ENCODE data around the gene NF1.
"Not testable (repeated sequence)": the region's sequence is repeated elsewhere in the genome, so short reads cannot be mapped to it uniquely, and the experiment has no call there.

NF1 gene

GRCh38 chr17:31373150-31374093, 278.6 kb downstream of the NF1 start:
- H3K4me3 ChIP-seq (ENCODE audit: insufficient read depth, low read depth, low read length): no peak overlapping the region
- no peaks in the 10 kb centered on the region for H3K27me3 ChIP-seq (ENCODE audit: control insufficient read depth, insufficient read depth, low read length, poor library complexity, severe bottlenecking)
- H3K4me1 ChIP-seq (ENCODE audit: control insufficient read depth, insufficient read depth, low read length): no peaks in the 10 kb centered on the region
- no peak overlapping the region for H3K27ac ChIP-seq (ENCODE audit: insufficient read depth, low read depth, low read length, poor library complexity, severe bottlenecking)
- no peaks in the 10 kb centered on the region for H3K9me3 ChIP-seq (ENCODE audit: control insufficient read depth, low read length)
- H3K36me3 ChIP-seq (ENCODE audit: control insufficient read depth, insufficient read depth, low read length): peaks cover 7% of the 10 kb centered on the region
- WGBS, 2 experiments: 93 to 96% methylated on average over 9 of the region's 10 CpGs

GRCh38 chr17:31374094-31374447, 279.3 kb downstream of the NF1 start:
- Histone ChIP-seq H3K4me3 (ENCODE audit: insufficient read depth, low read depth, low read length) (no peak overlapping the region), H3K36me3 (ENCODE audit: control insufficient read depth, insufficient read depth, low read length) (peaks cover 7% of the 10 kb centered on the region), H3K27me3 (ENCODE audit: control insufficient read depth, insufficient read depth, low read length, poor library complexity, severe bottlenecking) (no peaks in the 10 kb centered on the region), H3K27ac (ENCODE audit: insufficient read depth, low read depth, low read length, poor library complexity, severe bottlenecking) (no peak overlapping the region), H3K4me1 (ENCODE audit: control insufficient read depth, insufficient read depth, low read length) (no peaks in the 10 kb centered on the region), H3K9me3 (ENCODE audit: control insufficient read depth, low read length) (no peaks in the 10 kb centered on the region)
- WGBS, 2 experiments: 95 to 97% methylated on average over 5 to 6 of the region's 6 CpGs

GRCh38 chr17:31374503-31374902, 279.7 kb downstream of the NF1 start:
- H3K27ac ChIP-seq (ENCODE audit: insufficient read depth, low read depth, low read length, poor library complexity, severe bottlenecking): no peak overlapping the region
- H3K27me3 ChIP-seq (ENCODE audit: control insufficient read depth, insufficient read depth, low read length, poor library complexity, severe bottlenecking): no peaks in the 10 kb centered on the region
- H3K9me3 ChIP-seq (ENCODE audit: control insufficient read depth, low read length): no peaks in the 10 kb centered on the region
- H3K4me1 ChIP-seq (ENCODE audit: control insufficient read depth, insufficient read depth, low read length): no peaks in the 10 kb centered on the region
- no peak overlapping the region for H3K4me3 ChIP-seq (ENCODE audit: insufficient read depth, low read depth, low read length)
- 100% methylated on average over 1 to 2 of the region's 2 CpGs for WGBS, 2 experiments
- H3K36me3 ChIP-seq (ENCODE audit: control insufficient read depth, insufficient read depth, low read length): peaks cover 7% of the 10 kb centered on the region

GRCh38 chr17:31378638-31379037, 283.9 kb downstream of the NF1 start:
- H3K36me3 ChIP-seq (ENCODE audit: control insufficient read depth, insufficient read depth, low read length): peaks cover 6% of the 10 kb centered on the region
- H3K9me3 ChIP-seq (ENCODE audit: control insufficient read depth, low read length): no peaks in the 10 kb centered on the region
- no peaks in the 10 kb centered on the region for H3K27me3 ChIP-seq (ENCODE audit: control insufficient read depth, insufficient read depth, low read length, poor library complexity, severe bottlenecking)

GRCh38 chr17:31379597-31380205, 284.9 kb downstream of the NF1 start:
- H3K4me3 ChIP-seq (ENCODE audit: insufficient read depth, low read depth, low read length): no peak overlapping the region
- H3K27me3 ChIP-seq (ENCODE audit: control insufficient read depth, insufficient read depth, low read length, poor library complexity, severe bottlenecking): no peaks in the 10 kb centered on the region
- H3K27ac ChIP-seq (ENCODE audit: insufficient read depth, low read depth, low read length, poor library complexity, severe bottlenecking): no peak overlapping the region
- WGBS, 2 experiments: 100% methylated on average over 1 of the region's 1 CpG
- H3K9me3 ChIP-seq (ENCODE audit: control insufficient read depth, low read length): no peaks in the 10 kb centered on the region
- H3K36me3 ChIP-seq (ENCODE audit: control insufficient read depth, insufficient read depth, low read length): no peaks in the 10 kb centered on the region
- H3K4me1 ChIP-seq (ENCODE audit: control insufficient read depth, insufficient read depth, low read length): no peaks in the 10 kb centered on the region

More at GRCh38 chr17:31378638-31379037, 283.9 kb downstream of the NF1 start:
- no peak overlapping the region for H3K4me3 ChIP-seq (ENCODE audit: insufficient read depth, low read depth, low read length)
- H3K27ac ChIP-seq (ENCODE audit: insufficient read depth, low read depth, low read length, poor library complexity, severe bottlenecking): no peak overlapping the region
- H3K4me1 ChIP-seq (ENCODE audit: control insufficient read depth, insufficient read depth, low read length): no peaks in the 10 kb centered on the region

GRCh38 chr17:31381165-31381668, 286.4 kb downstream of the NF1 start:
- H3K9me3 ChIP-seq (ENCODE audit: control insufficient read depth, low read length): no peaks in the 10 kb centered on the region
- no peak overlapping the region for H3K4me3 ChIP-seq (ENCODE audit: insufficient read depth, low read depth, low read length)
- H3K27me3 ChIP-seq (ENCODE audit: control insufficient read depth, insufficient read depth, low read length, poor library complexity, severe bottlenecking): no peaks in the 10 kb centered on the region
- no peaks in the 10 kb centered on the region for H3K36me3 ChIP-seq (ENCODE audit: control insufficient read depth, insufficient read depth, low read length)
- no peaks in the 10 kb centered on the region for H3K4me1 ChIP-seq (ENCODE audit: control insufficient read depth, insufficient read depth, low read length)
- no peak overlapping the region for H3K27ac ChIP-seq (ENCODE audit: insufficient read depth, low read depth, low read length, poor library complexity, severe bottlenecking)

GRCh38 chr17:31382668-31383275, 288.0 kb downstream of the NF1 start:
- WGBS, 2 experiments: 89 to 95% methylated on average over 11 of the region's 11 CpGs
- H3K36me3 ChIP-seq (ENCODE audit: control insufficient read depth, insufficient read depth, low read length); H3K27ac ChIP-seq (ENCODE audit: insufficient read depth, low read depth, low read length, poor library complexity, severe bottlenecking); H3K4me3 ChIP-seq (ENCODE audit: insufficient read depth, low read depth, low read length); H3K27me3 ChIP-seq (ENCODE audit: control insufficient read depth, insufficient read depth, low read length, poor library complexity, severe bottlenecking); H3K9me3 ChIP-seq (ENCODE audit: control insufficient read depth, low read length); H3K4me1 ChIP-seq (ENCODE audit: control insufficient read depth, insufficient read depth, low read length): not testable (repeated sequence)

- 92 to 96% methylated on average over 6 of the region's 6 CpGs for WGBS, 2 experiments
Observed at GRCh38 chr17:31383488-31383887, 288.7 kb downstream of the NF1 start.

GRCh38 chr17:31385428-31386285, 290.9 kb downstream of the NF1 start:
- 93 to 95% methylated on average over 7 of the region's 7 CpGs for WGBS, 2 experiments
- peaks cover 6% of the 10 kb centered on the region for H3K4me1 ChIP-seq (ENCODE audit: control insufficient read depth, insufficient read depth, low read length)
- no peaks in the 10 kb centered on the region for H3K9me3 ChIP-seq (ENCODE audit: control insufficient read depth, low read length)
- peaks cover 14% of the 10 kb centered on the region for H3K27me3 ChIP-seq (ENCODE audit: control insufficient read depth, insufficient read depth, low read length, poor library complexity, severe bottlenecking)
- H3K4me3 ChIP-seq (ENCODE audit: insufficient read depth, low read depth, low read length): no peak overlapping the region
- H3K36me3 ChIP-seq (ENCODE audit: control insufficient read depth, insufficient read depth, low read length): no peaks in the 10 kb centered on the region
- no peak overlapping the region for H3K27ac ChIP-seq (ENCODE audit: insufficient read depth, low read depth, low read length, poor library complexity, severe bottlenecking)

More at GRCh38 chr17:31383488-31383887, 288.7 kb downstream of the NF1 start:
- not testable (repeated sequence) for H3K36me3 ChIP-seq (ENCODE audit: control insufficient read depth, insufficient read depth, low read length); H3K27ac ChIP-seq (ENCODE audit: insufficient read depth, low read depth, low read length, poor library complexity, severe bottlenecking); H3K27me3 ChIP-seq (ENCODE audit: control insufficient read depth, insufficient read depth, low read length, poor library complexity, severe bottlenecking); H3K4me3 ChIP-seq (ENCODE audit: insufficient read depth, low read depth, low read length); H3K4me1 ChIP-seq (ENCODE audit: control insufficient read depth, insufficient read depth, low read length); H3K9me3 ChIP-seq (ENCODE audit: control insufficient read depth, low read length)
